GM21737 (cell line): Measurements from ENCODE around the gene CXCL5.

ENCODE experiments used
- ATAC-seq: cut with Tn5 transposase; IDR thresholded peaks from one replicate; pipeline ENCODE4 v1.9.1; 2021; ENCODE audit warnings: mild to moderate bottlenecking, moderate library complexity; ENCODE audit not compliant: unreplicated experiment

CXCL5 gene

DNA sequence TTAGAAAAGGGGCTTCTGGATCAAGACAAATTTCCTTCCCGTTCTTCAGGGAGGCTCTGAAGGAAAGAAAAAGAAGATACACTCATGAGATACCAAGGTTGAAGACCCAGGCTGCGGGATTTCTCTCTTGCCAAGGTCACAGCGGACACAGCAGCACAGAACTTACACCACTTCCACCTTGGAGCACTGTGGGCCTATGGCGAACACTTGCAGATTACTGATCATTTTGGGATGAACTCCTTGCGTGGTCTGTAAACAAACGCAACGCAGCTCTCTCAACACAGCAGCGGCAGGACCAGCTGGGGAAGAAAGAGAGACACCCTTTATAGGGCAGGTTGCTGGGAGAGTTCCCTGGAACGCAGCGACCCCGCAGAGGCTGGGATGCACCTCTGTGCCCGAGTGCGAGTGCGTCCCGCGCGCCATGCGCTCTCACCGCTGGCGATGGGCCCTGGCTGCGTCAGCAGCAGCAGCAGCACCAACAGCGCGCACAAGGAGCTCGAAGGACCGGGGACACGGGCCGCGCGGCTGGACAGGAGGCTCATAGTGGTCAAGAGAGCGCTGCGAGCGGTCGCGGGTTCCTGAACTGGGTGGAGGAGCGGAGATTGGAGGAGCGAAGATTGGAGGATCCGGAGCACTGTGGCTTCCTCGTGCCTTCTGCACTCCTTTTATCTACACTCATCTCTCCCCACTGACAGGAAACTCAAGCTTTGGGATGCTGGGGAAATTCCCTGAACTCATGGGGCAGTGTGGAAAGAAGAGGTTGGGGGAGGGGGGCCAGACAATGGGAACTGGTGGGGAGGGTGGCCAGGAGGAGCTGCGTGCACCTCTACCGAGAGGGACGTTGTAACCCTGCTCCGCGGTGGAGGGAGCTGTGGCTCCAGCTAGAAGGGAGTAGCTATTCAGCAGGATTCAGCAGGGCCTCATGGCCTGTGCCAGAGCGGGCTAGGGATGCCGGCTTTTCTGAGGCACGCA is at the start of gene CXCL5:
Gene CXCL5 (minus strand): TSS at position 638 of the 972 bp plus-strand sequence. CDS start 96 bp downstream, at position 542.
- no peak for ATAC-seq

DNA sequence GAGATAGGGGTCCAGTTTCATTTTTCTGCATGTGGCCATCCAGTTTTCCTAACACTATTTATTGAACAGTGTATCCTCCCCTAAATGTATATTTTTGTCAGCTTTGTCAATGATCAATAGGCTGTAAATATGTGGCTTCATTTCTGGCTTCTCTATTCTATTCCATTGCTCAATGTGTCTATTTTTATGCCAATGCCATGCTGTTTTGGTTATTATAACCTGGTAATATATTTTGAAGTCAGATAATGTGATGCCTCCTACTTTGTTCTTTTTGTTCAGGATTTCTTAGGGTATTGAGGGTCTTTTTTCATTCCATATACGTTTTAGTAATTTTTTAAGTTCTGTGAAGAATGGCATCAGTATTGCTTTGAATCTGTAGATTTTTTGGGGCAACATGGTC is 48.7 kb upstream of the CXCL5 start:
- ATAC-seq: no peak

DNA sequence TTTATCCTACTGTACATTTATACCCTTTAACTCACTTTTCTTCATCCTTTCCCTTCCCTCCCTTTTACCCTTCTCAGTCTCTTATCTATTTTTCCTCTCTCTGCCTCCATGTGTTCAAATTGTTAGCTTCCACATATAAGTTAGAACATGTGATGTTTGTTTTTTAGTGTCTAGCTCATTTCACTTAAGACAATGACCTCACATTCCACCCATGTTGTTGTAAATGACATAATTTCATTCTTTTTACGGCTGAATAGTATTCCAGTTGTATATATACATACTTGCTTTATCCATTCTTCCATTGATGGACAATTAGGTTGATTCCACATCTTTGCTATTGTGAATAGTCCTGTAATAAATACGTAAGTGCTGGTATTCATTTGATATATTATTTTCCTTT is 47.3 kb upstream of the CXCL5 start:
- ATAC-seq: no peak

DNA sequence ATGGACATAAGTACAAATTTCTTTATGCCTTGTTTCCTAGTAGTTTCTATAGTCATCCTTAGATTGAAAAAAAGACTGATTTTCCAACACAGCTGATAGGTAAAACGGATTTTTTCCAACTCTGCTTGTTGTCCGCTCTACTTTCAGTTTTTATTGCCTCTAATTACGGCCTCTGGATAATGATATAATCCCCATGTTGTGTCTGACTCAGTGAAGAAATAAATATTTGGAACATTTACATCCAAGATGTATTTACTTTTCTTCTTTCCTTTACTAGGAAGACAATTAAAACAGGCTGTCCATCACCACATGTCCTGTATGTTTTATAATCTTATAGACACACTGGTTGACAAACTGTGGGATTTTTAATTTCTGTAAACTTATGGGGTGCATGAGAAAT is 46.8 kb upstream of the CXCL5 start:
- no peak for ATAC-seq

DNA sequence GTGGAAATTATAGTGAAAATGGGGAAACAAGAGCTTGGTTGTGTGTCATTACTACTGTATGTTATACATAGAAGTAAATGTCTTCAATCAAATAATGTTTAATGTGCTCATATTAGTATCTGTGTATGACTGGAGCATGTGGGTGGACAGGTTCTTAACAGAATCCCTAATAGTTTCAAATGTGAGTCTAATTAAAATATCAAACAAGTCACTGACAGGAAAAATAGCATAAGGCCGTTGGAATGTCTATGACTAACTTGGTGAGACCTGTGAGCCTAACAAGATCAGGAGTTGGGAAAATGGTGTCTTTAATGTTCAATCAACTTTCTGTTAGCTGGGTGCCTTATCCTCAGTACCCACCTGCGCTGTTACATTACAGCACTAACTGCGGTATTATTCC is 46.2 kb upstream of the CXCL5 start:
- no peak for ATAC-seq

DNA sequence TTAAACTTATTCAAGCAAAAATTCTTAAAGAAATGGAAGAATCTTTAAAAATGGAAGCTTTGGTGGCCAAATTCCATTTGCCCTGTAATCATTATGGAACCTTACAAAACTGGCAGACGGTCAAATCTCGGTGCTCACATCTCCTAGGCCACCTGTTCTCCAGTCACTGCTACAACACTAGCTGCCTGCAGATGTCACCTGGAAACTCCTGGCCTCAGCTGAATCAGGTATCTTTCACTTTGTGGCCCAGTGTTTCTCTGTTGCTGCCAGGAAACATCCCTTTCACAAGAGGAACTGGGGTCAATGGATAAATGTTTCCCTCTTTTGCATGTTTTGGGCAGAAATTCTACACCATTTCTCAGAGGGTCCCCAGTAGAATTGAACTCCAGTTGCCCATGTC is 44.2 kb upstream of the CXCL5 start:
- no peak for ATAC-seq

DNA sequence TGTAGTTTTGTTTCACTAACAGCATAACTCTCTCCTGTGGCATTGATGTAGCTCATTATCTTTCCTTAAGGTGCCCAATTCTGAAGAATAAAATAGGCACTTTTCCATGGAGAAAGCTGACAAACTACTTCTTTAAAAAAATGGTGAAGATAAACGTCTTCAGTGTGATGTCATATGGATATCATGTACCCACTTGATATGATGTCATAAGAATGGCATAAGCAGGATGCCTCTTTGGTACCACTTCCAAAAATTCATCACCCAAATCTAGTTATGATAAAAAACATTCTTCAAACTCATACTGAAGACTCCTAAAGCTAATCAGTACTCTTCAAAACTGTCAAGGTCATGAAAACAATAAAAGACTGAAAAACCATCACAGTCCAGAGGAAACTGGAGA is 42.9 kb upstream of the CXCL5 start:
- no peak for ATAC-seq

DNA sequence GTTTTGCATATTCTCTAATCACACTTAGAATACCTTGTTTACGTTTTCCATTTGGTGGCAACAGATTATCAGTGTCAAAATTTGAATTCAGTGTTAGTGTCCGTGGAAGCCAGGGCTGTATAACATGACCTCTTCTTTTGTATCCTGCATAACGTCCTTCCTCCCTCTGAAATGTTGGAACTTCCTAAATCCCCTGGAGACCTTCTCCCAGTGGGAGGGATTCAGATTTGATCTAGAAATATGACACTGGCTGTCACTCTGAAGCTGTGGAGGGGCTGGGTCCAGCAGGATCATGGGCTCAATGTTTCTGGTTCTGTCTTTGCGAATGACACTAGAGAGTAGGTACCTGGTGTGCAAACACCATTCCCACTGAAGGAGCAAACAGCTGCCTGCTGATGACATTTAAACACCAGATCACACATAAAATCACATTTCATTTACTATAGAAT is 40.9 kb upstream of the CXCL5 start:
- no peak for ATAC-seq

DNA sequence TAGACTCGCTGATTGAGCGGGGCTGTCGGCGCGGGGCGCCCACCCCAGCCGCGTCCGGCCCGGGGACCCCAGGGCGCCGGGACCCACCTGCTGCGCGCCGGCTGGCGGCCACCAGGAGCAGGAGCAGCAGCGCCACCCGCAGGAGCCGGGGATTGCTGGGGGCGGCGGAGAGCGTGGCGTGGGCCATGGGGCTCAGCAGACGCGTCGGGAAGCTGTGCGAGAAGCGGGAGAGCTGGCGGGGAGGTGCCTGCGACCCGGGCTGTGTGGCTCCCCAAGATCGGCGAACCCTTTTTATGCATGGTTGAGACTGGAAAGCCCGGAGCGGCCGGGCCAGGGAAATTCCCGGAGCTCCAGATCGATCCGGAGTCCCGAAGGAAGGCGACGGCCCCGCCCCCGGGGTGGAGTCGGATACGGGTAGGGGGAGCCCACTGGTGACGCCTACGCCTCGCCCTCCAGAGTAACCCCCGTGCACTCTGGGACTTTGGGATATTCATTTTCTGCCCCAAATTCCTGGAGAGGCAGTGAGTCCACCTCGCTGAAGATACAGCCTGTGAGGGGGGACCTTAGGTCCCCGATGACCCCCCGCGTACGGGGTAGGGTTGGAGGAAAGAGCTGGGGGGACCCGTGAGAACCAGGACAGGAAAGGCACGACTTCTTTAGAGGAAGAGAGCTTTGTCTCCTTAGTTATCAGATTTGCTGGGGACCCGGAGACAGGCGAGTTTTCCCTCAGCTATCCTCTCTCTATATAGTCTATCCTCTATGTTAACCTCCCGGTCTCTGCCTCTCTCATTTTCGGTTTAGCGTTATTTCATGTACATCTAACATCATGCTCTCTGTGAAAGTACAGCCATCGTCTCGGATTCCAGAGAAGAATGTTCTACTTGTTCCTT is 40.2 kb upstream of the CXCL5 start, which contains the start of gene CXCL3:
Gene CXCL3 (minus strand): TSS at position 265 of the 890 bp plus-strand sequence. CDS start 78 bp downstream, at position 187.
- peak; percentile 59 for ATAC-seq

DNA sequence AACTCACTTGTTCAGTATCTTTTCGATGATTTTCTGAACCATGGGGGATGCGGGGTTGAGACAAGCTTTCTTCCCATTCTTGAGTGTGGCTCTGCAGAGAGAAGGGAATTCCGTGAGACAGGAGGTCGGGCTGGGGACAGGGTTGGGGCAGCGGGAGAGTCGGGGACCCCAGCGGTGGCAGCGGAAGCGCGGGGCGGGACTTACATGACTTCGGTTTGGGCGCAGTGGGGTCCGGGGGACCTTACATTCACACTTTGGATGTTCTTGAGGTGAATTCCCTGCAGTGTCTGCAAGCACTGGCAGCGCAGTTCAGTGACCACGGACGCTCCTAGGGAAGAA is 39.6 kb upstream of the CXCL5 start:
- no peak for ATAC-seq

DNA sequence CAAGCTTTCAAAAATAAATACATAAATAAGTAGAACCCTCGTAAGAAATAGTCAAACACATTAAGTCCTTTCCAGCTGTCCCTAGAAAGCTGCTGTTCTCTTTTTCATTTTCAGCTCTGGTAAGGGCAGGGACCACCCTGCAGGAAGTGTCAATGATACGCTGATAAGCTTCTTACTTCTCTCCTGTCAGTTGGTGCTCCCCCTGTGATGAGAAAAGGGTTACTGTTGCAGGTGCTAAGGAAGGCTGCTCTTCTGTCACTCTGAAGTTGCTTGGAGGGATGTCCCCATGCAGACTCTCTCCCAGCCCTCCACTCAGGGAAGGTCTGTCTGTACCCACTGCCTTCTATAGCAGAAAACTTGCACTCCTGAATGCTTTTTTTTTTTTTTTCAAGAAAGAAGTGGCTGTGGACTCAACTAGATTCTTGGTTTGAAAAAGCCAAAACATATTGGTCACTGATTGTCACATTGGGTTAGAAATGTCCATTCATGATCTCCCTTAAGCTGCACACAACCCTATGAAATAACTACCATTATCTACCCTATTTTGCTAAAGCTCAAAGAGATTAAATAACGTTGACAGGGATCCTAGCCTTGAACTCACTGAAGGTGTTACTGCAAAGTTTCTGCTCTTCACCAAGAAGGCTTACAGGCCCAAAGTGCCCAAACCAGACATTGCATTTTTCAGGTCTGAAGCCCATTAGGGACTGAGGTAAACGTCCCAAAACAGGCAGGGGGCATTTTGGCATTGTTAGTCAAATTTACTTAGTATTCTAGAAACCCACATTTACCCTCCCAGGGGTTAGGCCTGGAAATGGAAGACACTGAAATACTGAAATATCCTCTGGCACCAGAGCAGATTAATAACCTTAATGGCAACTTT is 38.8 kb upstream of the CXCL5 start:
- no peak for ATAC-seq

DNA sequence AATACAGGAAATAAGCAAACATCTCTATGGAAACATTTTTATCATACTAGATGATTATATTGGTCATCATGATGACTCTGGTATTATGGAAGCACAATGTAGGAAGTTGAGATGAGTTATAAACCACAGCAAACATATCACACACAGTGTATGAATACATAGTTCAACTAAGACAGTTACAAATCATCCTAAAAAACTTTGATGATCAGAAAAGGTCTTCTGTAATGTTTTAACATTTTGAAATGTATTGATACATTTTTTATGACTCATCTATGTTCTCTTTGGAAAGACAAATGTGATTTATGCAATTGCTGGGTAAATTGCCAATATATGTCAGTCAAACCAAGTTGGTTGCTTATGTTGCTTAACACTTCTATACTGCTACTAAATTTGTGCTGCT is 35.3 kb upstream of the CXCL5 start:
- no peak for ATAC-seq

DNA sequence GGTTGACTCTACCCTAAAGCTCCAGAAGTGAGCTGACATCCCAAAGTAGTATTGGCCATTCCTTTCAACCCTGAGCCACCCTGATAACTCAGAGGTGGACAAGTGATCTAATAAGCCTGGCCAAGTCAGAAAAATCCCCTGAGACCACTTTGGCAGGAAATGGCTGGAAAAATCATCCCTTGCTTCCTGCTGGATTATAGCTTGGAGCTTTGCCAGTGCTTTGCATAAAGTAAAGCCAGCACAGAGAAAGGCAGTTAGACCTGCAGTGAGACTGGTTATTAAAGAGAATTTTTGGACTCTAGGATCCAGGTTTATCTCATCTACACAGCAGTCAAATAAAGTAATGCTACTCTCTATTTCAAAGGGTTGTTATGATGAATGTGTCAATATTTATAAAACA is 33.6 kb upstream of the CXCL5 start:
- ATAC-seq: no peak

DNA sequence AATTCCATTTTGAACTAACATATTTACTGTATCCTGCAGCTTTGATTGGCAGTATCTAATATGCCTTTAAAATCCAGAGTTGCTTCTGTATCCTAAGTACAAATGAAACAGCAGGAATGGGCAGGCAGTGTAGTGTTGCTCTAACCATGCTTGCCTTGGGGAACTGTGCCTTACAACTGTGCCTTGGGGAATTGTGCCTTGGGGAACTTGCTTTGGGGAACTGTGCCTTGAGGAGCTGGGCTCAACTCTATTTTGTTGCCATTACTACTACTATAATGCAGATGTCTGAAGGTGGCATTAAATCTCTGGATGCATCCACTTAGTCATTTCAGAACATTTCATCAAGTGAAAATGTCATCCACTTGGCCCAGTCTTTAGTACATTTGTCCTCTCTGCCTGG is 33.1 kb upstream of the CXCL5 start:
- ATAC-seq: no peak

DNA sequence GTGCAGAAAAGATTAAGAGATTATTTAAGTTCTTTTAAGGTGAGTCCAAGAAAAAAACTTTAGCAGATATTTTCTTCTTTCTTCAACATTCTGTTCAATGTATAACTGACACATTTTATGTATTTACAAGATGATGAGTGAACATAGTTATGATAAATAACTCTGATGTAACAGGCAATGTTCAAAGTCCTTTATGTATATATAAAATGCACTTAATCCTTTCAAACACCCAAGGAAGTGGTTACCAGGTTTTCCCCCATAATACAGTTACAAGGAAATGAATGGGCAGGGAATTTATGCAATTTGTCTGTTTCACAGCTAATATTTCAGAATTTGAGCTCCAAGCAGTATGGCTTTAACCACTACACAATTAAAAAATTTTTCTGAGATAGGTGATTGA is 31.8 kb upstream of the CXCL5 start:
- no peak for ATAC-seq

DNA sequence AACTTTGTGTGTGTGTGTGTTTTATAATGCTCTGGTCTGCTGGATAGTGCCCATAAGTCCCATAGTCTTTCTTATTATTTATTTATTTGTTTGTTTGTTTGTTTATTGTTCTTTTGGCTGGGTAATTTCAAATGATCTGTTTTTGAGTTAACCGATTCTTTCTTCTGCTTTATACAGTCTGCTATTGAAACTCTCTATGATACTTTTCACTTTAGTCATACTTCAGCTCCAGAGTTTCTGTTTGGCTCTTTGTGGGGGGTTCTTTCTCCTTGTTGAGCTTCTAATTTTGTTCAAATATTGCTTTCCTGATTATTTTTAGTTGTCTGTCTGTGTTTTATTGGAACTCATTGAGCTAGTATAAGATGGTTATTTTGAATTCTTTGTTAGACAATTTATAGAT is 30.0 kb upstream of the CXCL5 start:
- no peak for ATAC-seq

DNA sequence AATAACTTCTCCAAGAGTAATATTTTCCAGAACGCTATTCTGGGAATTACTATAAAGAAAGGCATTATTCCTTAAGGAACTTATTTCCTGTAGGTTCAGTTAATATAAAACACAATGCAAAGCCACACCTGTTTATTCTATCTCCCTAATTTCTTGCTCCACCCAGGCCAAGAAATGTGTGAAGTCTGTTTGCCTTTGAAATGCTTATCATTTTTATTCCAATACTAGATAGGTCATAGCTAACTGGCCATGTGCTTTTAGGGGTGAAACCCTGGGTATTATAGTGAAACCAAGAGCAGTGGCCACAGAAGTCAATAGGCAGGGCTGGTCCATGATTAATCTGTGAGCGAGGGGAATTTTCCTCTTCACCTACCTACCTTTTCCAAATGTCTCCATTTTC is 25.2 kb upstream of the CXCL5 start:
- no peak for ATAC-seq

DNA sequence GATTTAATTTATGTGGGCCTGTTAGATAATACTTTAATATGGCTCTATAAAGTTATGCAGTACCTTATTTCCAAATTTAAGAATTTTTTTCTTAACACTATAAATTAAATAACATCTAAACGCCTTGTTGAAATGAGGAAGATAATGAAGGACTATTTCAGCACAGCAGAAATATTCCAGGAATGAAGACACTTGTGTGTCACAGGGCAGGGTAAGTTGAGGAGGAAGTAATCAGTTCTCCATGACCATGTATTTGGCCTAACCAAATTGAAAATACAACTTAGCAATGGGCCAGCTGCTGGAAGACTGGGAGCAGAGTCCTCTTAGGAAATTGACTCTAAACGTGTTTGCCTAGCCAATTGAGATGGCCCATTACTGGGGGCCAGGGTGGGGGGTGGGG is 23.1 kb upstream of the CXCL5 start:
- ATAC-seq: no peak

DNA sequence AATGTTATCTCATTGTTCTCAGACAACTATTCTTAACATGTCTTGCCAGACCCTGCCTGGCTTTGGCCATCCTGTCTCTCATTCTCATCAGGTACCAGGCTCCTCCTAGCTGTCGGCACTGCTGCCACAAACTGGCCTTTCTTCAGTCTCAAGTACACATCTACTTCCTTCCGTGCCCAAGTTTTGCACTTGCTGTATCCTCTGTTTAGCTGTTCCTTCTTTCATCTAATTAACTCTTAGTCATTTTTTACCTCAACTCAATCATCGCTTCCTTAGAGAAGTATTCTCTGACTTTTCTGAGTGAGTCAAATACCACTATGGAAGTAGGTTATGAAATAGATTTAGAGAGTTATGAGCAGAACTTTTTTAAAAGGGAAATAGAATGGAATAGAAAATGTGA is 20.3 kb upstream of the CXCL5 start:
- ATAC-seq: no peak

DNA sequence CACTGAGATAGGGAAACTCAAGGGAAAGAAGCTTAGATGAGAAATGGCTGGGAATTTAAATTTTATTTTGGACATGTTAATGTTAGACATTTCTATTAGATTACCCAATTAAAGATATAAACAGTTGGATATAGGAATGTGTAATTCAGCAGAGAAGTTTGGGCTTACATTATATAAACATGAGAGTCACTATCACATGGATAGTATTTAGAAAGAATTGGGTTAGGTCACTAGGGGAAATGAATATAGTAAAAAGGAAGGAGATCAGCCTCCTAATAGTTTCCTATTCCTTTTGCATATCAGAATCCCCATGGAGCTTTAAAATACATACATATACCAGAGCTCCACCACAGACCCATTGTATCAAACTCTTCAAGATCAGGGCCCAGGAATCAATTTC is 19.6 kb upstream of the CXCL5 start:
- ATAC-seq: no peak

DNA sequence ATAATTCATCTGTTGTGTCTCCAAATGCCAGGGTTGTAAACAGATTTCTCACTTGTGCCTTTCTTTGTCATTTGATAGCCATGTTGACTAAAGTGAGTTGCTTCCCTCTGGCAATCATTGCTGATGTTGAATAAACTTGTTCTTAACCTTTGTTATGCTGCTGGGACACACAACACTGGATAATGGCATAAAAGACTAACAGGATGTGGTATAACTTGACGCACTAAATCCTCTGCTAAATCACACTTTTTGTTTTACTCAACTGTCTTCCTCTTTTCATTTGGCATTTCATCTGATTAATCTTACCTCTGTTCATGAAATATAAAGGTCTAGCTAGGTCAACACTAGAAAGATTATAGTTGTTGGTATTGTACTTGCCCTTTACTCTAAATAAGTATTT is 17.6 kb upstream of the CXCL5 start:
- no peak for ATAC-seq
